NCI-H345 treated with DMSO at 0.1 percent for 48 hours (cell line): ENCODE results near the gene CCL7.

Experiments used
- DNase-seq: peaks from one replicate; lab custom pipeline; 2025; ENCODE audit not compliant: unreplicated experiment; lab: John Stamatoyannopoulos, UW

The CCL7 gene

GRCh38 chr17:34285286-34285792 is 15.3 kb downstream of the CCL7 start, which contains the start of gene CCL11:
CCL11 (plus strand) TSS chr17:34285742; CDS start chr17:34285809, 67 bp downstream.
- no peak for DNase-seq

DNA sequence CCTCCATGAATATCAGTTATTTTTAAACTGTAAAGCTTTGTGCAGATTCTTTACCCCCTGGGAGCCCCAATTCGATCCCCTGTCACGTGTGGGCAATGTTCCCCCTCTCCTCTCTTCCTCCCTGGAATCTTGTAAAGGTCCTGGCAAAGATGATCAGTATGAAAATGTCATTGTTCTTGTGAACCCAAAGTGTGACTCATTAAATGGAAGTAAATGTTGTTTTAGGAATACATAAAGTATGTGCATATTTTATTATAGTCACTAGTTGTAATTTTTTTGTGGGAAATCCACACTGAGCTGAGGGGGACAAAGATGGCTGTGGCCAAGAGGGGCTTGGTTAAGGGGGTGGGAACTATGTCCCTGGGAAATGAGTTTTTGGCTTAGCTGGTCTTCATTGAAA is 17.9 kb downstream of the CCL7 start:
- DNase-seq = no peak

GRCh38 chr17:34290586-34290985 is 20.6 kb downstream of the CCL7 start:
- DNase-seq = no peak

DNA sequence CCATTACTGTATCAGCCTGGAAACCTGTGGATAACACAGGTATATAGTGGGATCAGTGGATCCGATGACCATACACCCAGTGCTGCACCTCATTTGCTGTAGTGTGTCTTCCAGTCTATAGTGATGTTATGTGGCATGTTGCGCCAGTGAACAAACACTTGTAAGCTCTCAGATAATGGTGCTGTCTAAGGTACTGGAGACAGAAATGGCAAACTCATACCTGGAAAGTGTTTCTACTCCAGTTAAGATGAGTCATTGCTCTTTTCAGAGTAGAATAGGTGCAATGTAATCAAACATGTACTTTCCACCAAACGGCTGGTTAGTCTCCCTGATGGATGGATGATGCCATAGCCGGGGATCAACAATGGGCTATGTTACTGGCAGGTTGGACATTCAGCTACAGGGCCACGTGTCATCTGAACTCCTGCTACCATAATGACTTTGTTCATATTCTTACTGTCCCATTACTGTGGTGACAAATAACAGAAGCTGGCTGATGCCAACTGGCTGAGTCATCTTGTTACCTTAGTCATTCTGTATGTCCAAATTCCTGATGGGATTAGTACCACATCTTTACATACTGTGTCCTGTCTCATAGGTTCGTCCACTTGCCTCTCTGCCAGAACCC is 21.8 kb downstream of the CCL7 start:
- DNase-seq = no peak

DNA sequence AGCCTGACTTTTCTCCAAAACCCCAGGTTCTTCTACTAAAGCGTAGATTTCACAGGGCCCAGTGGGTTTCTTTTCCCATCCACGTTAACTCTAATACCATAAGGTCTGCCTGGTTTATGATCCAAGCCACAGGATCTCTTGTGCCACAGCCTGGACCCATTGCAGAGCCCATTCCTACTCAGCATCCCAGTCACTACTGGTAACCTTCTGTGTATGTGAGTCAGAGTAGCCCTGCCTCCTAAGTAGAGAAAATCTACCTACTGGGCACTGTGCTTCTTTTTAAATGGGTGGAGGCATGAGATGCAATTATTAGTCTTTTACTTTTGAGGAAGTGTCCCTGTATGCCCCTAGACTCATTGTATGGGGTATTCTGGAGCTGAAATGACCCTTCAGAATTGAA is 29.0 kb downstream of the CCL7 start:
- no peak for DNase-seq

GRCh38 chr17:34299956-34300577 is 30.0 kb downstream of the CCL7 start:
- DNase-seq = no peak

- DNase-seq = no peak
Measured at GRCh38 chr17:34300652-34301370, 30.8 kb downstream of the CCL7 start.

- no peak for DNase-seq
Measured at GRCh38 chr17:34301986-34302385, 32.0 kb downstream of the CCL7 start.

DNA sequence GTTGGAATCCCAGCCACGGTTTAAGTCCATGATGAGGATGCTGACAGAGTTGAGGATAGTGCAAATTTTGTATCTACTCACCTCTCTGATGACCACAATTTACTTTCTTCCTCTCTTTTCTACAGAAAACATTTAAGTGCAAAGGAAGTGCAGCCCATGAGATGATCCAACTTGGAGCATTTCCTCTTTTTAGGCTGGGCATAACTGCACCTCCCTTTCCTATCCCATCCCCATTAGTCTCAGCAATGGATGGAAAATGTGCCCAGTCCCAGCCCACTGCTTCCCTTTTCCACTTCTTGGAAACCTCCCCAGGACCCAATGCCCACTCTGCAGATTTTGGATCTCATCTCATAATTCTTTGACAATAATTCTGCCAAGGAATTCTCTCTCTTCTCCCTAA is 32.6 kb downstream of the CCL7 start:
- no peak for DNase-seq

GRCh38 chr17:34303606-34304005 is 33.6 kb downstream of the CCL7 start:
- no peak for DNase-seq

DNA sequence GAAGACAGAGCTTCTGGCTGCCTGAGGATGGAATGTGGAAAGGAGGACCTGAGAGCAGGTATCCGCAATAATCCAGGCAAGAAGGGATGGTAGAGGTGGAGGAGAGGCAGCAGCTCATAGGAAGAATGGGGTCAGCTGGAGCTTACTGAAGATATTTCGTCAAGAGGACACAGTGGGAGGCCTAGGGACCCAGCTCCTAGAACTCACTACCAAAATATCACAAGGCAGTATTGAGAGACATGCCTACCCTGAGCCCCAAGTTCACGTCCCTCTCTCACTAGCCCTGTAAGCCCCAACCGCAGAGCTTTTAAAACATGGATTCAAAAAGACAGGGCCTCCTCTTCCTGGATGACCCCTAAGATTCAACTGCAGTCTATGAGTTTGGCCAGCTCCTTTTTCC is 35.0 kb downstream of the CCL7 start:
- no peak for DNase-seq

DNA sequence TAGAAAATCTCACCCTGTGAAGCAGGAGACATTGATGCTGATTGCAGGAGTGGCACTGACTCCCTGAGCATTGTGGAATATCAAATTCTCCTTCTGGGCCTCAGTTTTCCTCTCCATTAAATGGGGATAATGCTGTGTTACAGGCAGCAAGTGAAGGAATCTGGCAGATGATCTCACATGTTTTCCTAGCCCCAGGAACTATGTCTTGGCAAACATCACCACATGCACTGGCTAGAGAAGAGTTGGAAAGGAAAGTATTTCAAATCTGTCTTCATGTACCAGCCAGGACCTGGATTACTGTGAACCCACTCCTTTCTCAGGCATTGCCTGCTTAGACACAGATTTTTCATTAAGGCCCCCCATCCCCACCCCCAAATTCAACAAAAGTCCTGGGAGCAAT is 35.6 kb downstream of the CCL7 start:
- DNase-seq = no peak

- no peak for DNase-seq
Measured at GRCh38 chr17:34306466-34306865, 36.4 kb downstream of the CCL7 start.

- DNase-seq = no peak
Measured at GRCh38 chr17:34307110-34307509, 37.1 kb downstream of the CCL7 start.

DNA sequence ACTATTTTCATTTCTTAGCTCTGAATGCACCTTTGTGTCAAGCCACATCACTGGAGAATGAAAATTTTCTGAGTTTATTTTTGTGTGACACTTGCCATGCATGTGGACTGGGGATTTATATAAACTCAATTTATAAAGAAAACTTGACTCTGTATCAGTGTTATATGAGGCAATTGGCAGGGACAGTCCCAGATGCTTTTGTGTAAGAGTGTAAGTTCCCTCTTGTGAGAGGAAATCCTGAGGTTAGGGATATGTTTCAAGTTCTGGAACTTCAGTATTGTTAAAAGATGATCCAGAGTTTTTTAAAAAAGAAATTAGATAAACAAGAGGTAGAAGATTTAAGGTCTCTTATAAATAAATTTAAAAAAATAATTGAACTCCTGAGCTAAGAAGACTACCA is 38.4 kb downstream of the CCL7 start:
- no peak for DNase-seq

- no peak for DNase-seq
Measured at GRCh38 chr17:34311291-34311690, 41.3 kb downstream of the CCL7 start.

- no peak for DNase-seq
Measured at GRCh38 chr17:34312080-34312479, 42.1 kb downstream of the CCL7 start.

DNA sequence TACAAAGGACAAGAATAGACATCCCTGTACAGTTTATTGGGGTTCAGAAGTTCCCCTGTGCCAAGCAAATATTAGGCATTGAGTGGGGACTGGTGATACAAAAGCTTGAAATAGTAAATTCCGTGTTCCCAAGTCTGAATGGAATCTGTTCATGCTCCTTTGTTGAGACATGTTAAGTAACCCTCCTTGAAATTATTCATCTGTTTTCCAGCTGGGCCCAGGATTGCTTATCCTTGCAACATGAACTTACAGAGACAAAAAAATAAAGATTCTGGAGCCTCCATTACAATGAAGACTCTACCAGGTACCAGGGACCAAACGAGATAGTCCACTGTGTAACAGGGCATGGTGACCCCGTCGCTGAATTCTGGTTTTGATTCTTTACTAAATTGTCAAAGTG is 43.1 kb downstream of the CCL7 start:
- no peak for DNase-seq

- no peak for DNase-seq
Measured at GRCh38 chr17:34314279-34314678, 44.3 kb downstream of the CCL7 start.

DNA sequence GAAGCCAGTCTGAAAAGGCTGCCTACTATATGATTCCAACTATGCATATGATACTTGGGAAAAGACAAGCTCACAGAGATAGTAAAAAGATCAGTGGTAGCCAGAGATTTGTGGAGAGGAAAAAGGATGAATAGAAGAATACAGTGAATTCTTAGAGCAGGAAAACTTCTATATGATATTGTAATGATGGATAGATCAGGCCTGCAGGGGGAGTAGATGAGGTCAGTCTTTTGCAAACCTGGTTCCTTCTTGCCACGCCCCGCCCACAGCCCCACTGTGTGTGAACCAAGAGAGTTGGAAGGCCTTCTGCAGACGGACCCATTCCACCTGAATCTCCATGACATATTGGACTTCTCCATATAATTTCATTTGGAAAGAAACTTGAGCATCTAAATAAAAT is 48.5 kb downstream of the CCL7 start:
- no peak for DNase-seq

- DNase-seq = no peak
Measured at GRCh38 chr17:34319039-34319483, 49.0 kb downstream of the CCL7 start, which contains the start of gene CCL8. CCL8 (plus strand) TSS chr17:34319435; CDS start chr17:34319502, 67 bp downstream.
